HUES64 (cell line): ENCODE measurements around the gene ALKBH8.
"Not testable (repeated sequence)": the region's sequence is repeated elsewhere in the genome, so short reads cannot be mapped to it uniquely, and the experiment has no call there.

Experiments used
- H3K27ac ChIP-seq: 2 replicates; pipeline ENCODE4 v1.7.0; 2013; ENCODE audit warnings: low read depth, low read length, inconsistent platforms
- H3K27me3 ChIP-seq: 2 replicates; pipeline ENCODE4 v1.6.1; 2013; ENCODE audit warnings: mild to moderate bottlenecking, low read length; ENCODE audit not compliant: insufficient read depth
- H3K36me3 ChIP-seq: 2 replicates; pipeline ENCODE4 v1.6.1; 2013; ENCODE audit warnings: mild to moderate bottlenecking, low read length; ENCODE audit not compliant: insufficient read depth
- H3K4me1 ChIP-seq: 2 replicates; pipeline ENCODE4 v1.6.1; 2013; ENCODE audit warnings: mild to moderate bottlenecking, low read length, moderate library complexity; ENCODE audit not compliant: insufficient read depth
- H3K4me3 ChIP-seq: 2 replicates; pipeline ENCODE4 v1.5.1; 2013; ENCODE audit warnings: mild to moderate bottlenecking, low read length, moderate library complexity
- H3K9ac ChIP-seq: 2 replicates; pipeline ENCODE4 v1.6.1; 2013; ENCODE audit warnings: mild to moderate bottlenecking, low read depth, low read length
- H3K9me3 ChIP-seq: 2 replicates; pipeline ENCODE4 v1.6.1; 2013; ENCODE audit warnings: low read depth, low read length; ENCODE audit not compliant: insufficient read depth
- WGBS: fragments of 150-250, 120-280 bp; methylation state at CpG from one replicate; pipeline ENCODE4 v1.1.7; 2013; ENCODE audit warnings: missing lambda C conversion rate; 5-methylcytosine and 5-hydroxymethylcytosine counted together

Gene ALKBH8

DNA sequence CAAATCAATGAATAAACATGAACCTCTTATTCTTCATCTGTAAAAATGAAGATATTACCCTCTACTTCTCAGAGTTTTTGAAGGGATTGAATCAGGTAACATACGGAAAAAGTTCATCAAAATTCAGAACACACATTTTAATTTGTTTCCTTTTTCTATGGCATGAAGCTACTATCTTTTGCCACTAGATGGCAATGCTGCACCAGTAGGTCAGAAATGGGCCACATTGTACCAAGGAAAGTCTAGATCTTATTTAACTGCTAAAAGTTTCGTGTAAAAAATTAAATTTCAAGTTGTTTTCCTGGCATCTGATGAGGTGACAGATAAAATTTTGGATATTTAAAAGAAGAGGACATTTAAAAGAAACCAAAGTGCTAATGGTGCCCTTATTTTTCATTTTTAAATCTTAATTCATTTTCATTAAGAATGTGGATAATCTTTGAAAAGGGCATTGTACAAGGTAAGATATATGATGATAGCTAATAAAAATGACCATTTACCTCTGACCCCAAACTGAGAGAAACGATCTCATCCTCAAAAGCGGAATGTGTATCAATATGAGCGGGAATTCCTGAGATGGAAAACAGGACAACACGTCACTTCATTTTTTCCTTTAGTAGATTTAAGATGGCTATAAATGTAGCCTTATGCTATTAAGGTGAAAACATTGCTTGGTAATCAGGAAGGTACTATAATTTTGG lies 16.1 kb downstream of the ALKBH8 start:
- Histone ChIP-seq H3K27ac (no peak overlapping the region), H3K27me3 (no peaks in the 10 kb centered on the region), H3K9ac (no peak overlapping the region), H3K36me3 (peaks cover 60% of the 10 kb centered on the region), H3K4me3 (no peak overlapping the region), H3K4me1 (no peaks in the 10 kb centered on the region), H3K9me3 (no peaks in the 10 kb centered on the region)
- 95% methylated on average over 6 of the region's 6 CpGs for WGBS

DNA sequence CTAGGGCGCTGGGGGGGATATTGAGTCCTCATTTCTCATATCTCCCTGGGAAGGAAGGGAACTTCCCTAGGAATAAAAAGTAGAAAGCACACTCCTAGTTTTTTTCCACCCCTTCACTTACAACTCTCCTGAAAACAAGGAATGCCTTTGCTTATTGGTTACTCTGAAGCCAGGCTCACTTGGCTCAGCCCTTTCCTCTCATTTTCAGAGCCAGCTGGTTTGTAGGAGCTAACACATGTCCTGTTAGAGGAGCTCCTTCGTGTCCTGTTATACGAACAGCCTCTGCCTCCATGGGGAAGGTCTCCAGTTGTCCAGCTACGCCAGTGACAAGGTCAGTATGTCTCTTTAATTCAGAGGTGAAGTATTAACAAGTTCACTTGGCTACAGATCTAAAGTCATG lies 17.6 kb downstream of the ALKBH8 start:
- 96% methylated on average over 3 of the region's 4 CpGs for WGBS
- H3K27me3 ChIP-seq = no peaks in the 10 kb centered on the region
- no peaks in the 10 kb centered on the region for H3K4me1 ChIP-seq
- H3K36me3 ChIP-seq = peaks cover 45% of the 10 kb centered on the region
- H3K9me3 ChIP-seq = no peaks in the 10 kb centered on the region
- H3K9ac ChIP-seq = no peak overlapping the region
- H3K27ac ChIP-seq = no peak overlapping the region
- no peak overlapping the region for H3K4me3 ChIP-seq

DNA sequence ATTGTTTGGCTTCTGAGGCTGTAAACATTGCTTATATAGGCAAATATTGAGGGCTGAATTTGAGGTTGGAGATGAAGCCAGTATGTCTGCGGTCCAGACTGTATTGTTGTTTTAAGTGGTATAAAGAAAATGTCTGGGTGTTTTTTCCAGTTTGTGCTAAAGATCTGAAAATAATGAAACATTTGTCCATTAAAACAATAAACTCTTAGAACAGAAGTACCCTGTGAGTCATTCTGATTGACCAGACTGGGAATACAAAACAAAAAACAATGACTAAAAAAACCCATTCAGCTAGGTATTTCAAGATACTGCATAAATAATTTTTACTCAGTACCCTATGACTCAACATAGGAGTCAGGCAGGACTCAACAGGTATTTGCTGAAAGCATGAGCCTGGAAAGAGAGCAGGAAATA lies 20.4 kb downstream of the ALKBH8 start:
- 98% methylated on average over 1 of the region's 1 CpG for WGBS
- H3K9me3 ChIP-seq = no peaks in the 10 kb centered on the region
- no peak overlapping the region for H3K27ac ChIP-seq
- peaks cover 20% of the 10 kb centered on the region; the same call in 1 of the 2 replicates for H3K36me3 ChIP-seq
- no peaks in the 10 kb centered on the region for H3K4me1 ChIP-seq
- no peak overlapping the region for H3K9ac ChIP-seq
- H3K4me3 ChIP-seq = no peak overlapping the region
- H3K27me3 ChIP-seq = no peaks in the 10 kb centered on the region

DNA sequence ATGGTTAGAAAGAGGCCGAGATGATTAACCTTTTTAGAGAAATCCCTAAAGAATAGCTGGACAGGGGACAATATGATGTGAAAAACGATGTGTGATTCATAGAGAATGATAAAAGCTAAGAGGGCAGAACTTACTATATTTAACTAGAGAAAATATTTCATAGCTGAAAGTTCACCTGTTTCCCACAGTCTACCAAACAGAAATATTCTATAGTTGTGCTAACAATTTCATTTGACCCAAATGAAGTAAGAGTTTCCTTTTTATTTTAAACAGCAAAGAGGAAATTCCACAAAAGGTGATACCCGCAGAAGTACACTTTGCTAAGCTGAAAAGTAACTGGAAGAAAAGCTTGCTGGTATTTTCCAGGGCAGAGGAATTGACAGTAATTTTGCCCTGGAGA lies 26.7 kb downstream of the ALKBH8 start:
- 87% methylated on average over 3 of the region's 3 CpGs for WGBS
- H3K4me3 ChIP-seq = no peak overlapping the region
- H3K36me3 ChIP-seq = peaks cover 6% of the 10 kb centered on the region
- no peaks in the 10 kb centered on the region for H3K4me1 ChIP-seq
- H3K27me3 ChIP-seq = no peaks in the 10 kb centered on the region
- no peaks in the 10 kb centered on the region for H3K9me3 ChIP-seq
- no peak overlapping the region for H3K9ac ChIP-seq
- H3K27ac ChIP-seq = no peak overlapping the region

DNA sequence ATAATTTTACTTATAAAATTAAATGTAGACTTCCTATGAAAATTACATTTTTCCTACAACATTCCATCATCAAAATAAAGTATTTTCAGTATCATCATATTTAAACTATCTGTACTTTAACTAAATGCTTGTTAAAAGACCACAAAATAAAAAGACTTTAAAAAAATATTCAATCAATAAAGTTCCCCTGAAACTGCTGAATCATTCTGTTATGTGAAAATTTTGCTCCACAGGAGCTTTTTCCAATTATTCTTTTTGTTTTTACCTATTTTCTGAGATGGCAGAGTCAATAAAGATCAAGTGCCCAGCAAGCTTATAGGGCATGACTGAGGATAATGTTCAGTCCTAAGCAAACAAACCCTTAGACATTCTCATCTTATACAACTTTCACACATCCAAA lies 27.3 kb downstream of the ALKBH8 start:
- Histone ChIP-seq H3K4me1 (no peaks in the 10 kb centered on the region), H3K36me3 (peaks cover 6% of the 10 kb centered on the region), H3K27me3 (no peaks in the 10 kb centered on the region), H3K4me3 (no peak overlapping the region), H3K9ac (no peak overlapping the region), H3K27ac (no peak overlapping the region), H3K9me3 (no peaks in the 10 kb centered on the region)

DNA sequence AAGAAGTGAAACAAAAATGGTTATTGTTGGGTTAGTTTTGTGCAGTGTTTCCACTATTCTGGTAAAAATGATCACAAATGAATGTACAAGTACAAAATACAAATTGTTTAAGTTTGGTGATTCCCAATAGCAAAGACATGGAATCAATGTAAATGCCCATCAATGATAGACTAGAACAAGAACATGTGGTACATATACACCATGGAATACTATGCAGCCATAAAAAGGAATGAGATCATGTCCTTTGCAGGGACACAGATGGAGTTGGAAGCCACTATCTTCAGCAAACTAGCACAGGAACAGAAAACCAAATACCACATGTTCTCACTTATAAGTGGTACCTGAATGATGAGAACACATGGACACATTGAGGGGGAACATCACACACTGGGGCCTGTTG lies 28.4 kb downstream of the ALKBH8 start:
- not testable (repeated sequence) for H3K4me3 ChIP-seq, H3K36me3 ChIP-seq, H3K4me1 ChIP-seq, H3K9me3 ChIP-seq, H3K27ac ChIP-seq, H3K27me3 ChIP-seq, H3K9ac ChIP-seq

DNA sequence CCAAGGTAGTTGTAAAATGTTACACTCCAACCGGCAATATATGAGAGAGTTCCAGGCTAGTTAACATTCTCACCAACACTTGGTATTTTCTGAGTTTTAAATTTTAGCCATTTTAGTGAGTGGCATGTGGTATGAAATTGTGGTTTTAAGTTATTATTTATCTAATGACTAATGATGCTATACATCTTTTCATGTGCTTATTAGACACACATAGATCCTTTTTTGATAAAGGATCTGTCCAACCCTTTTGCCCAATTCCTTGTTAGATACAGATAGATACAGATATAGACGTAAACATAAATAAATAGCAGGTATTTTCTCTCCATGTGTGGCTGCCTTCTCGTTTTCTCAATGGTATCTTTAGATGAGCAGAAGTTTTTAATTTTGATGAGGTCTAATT lies 39.3 kb downstream of the ALKBH8 start:
- H3K27ac ChIP-seq = no peak overlapping the region
- H3K9me3 ChIP-seq = no peaks in the 10 kb centered on the region
- no peak overlapping the region for H3K9ac ChIP-seq
- H3K4me3 ChIP-seq = no peak overlapping the region
- H3K4me1 ChIP-seq = no peaks in the 10 kb centered on the region
- H3K36me3 ChIP-seq = peaks cover 20% of the 10 kb centered on the region
- WGBS = 100% methylated on average over 2 of the region's 3 CpGs
- H3K27me3 ChIP-seq = no peaks in the 10 kb centered on the region

DNA sequence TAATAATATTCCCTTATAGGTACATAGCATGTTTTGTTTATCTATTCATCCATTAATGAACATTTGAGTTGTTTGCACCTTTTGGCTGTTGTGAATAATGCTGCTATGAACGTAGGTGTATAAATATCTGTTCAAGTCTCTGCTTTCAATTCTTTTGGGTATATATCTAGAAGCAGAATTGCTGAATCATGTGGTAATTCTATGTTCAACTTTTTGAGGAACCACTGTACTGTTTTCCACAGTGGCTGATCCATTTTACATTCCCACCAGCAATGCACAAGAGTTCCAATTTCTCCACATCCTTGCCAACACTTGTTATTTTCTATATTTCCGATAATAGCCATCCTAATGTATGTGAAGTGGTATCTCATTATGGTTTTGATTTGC lies 56.7 kb downstream of the ALKBH8 start:
- Histone ChIP-seq H3K4me1 (no peaks in the 10 kb centered on the region), H3K27ac (no peak overlapping the region), H3K4me3 (no peak overlapping the region), H3K9me3 (no peaks in the 10 kb centered on the region), H3K27me3 (no peaks in the 10 kb centered on the region), H3K9ac (no peak overlapping the region), H3K36me3 (peaks cover 21% of the 10 kb centered on the region)
- 100% methylated on average over 2 of the region's 2 CpGs for WGBS

DNA sequence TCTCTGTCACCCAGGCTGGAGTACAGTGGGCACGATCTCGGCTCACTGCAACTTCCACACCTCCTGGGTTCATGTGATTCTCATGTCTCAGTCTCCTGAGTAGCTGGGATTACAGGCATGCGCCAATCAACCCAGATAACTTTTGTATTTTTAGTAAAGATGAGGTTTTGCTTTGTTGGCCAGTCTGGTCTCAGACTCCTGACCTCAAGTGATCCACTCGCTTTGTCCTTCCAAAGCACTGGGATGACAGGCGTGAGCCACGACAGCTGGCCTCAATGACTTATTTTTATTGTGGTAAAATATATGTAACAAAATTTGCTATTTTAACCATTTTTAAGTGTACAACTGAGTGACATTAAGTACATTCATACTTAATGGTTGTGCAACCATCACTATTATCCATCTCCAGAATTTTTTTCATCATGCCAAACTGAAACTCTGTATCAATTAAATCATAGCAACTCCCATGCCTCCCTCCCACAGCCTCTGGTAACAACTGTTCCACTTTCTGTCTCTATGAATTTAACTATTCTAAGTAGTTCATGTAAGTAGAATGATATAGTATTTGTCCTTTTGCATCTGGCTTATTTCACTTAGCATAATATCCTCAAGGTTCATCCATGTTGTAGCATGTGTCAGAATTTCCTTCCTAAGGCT lies 57.2 kb downstream of the ALKBH8 start:
- Histone ChIP-seq H3K9ac (no peak overlapping the region), H3K4me1 (no peaks in the 10 kb centered on the region)
- 98% methylated on average over 4 of the region's 6 CpGs for WGBS

DNA sequence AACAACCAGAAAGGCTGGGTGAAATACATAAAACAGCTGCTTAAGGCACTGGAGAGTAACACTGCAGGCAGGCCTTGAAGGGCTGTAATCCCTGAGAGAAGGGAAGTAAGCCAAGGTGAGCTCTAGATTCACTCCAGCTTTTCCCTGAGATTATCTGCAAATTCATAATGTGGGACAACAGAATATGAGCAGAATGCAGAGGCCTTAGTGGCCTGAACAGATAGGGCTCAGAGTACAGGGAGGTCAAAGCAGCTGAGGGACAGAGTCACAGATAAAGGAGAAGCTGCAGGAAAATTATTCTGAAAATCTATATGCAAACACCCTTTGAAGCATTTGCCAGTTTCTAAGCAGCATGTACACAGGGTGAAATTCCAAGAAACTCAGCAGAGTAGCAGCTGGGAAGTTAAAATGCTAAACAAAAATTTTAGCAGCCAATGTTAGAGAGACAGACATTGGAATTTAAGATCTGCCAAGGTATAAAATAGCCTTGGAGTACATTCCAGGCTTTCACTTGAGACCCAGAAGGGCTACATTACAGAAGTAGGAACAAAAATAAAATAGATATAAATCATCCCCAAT lies 59.8 kb downstream of the ALKBH8 start:
- Histone ChIP-seq H3K4me3 (no peak overlapping the region), H3K27me3 (no peaks in the 10 kb centered on the region), H3K9ac (no peak overlapping the region), H3K4me1 (no peaks in the 10 kb centered on the region), H3K36me3 (peaks cover 49% of the 10 kb centered on the region), H3K27ac (no peak overlapping the region), H3K9me3 (peaks cover 22% of the 10 kb centered on the region)

More for the DNA sequence above, 57.2 kb downstream of the ALKBH8 start:
- Histone ChIP-seq H3K9me3 (no peaks in the 10 kb centered on the region), H3K27ac (no peak overlapping the region), H3K27me3 (no peaks in the 10 kb centered on the region), H3K4me3 (no peak overlapping the region), H3K36me3 (peaks cover 25% of the 10 kb centered on the region)

DNA sequence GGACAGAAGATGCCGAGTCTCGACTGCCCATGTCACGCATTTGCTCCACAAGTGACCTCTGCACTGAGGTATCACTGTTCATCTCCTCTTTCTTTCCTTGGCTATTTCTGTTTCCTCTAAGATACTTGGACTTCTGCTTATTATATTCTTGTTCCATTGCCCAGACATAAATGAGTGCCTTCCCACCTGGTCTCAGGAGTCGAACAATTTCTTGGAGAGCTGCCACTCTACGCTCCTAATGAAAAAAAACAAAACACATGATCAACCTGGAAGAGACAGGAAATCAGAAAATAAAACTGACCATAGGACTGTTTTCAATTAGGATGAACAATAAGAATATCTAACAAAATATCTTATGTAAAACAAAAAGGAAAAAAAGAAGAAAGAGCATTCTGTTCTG lies 60.6 kb downstream of the ALKBH8 start:
- WGBS = 98% methylated on average over 5 of the region's 5 CpGs
- no peaks in the 10 kb centered on the region for H3K4me1 ChIP-seq
- H3K27me3 ChIP-seq = no peaks in the 10 kb centered on the region
- H3K4me3 ChIP-seq = no peak overlapping the region
- no peak overlapping the region for H3K27ac ChIP-seq
- H3K9me3 ChIP-seq = peaks cover 24% of the 10 kb centered on the region
- H3K9ac ChIP-seq = no peak overlapping the region
- H3K36me3 ChIP-seq = peaks cover 49% of the 10 kb centered on the region
